DMS53 treated with DMSO at 0.1 percent for 48 hours (cell line): ENCODE results near the gene NANOS2.
A peak's percentile ranks its signal among the peaks of the same experiment; 100 is the strongest.
"Not testable (repeated sequence)": the region's sequence is repeated elsewhere in the genome, so short reads cannot be mapped to it uniquely, and the experiment has no call there.

Experiments
- DNase-seq: peaks from one replicate; lab custom pipeline; 2025; ENCODE audit not compliant: unreplicated experiment; lab: John Stamatoyannopoulos, UW

Gene NANOS2

GRCh38 chr19:45876411-45877197, 38.0 kb downstream of the NANOS2 start:
- no peak for DNase-seq

GRCh38 chr19:45876161-45876410, 38.5 kb downstream of the NANOS2 start:
- DNase-seq: no peak

GRCh38 chr19:45874620-45874966, 40.0 kb downstream of the NANOS2 start:
- no peak for DNase-seq

- no peak for DNase-seq
Measured at GRCh38 chr19:45873219-45873772, 41.3 kb downstream of the NANOS2 start.

- no peak for DNase-seq
Measured at GRCh38 chr19:45872095-45872919, 42.3 kb downstream of the NANOS2 start.

- no peak for DNase-seq
Measured at GRCh38 chr19:45870798-45871197, 43.8 kb downstream of the NANOS2 start.

GRCh38 chr19:45867241-45867640, 47.3 kb downstream of the NANOS2 start:
- not testable (repeated sequence) for DNase-seq

- DNase-seq: no peak
Measured at GRCh38 chr19:45866400-45867176, 48.0 kb downstream of the NANOS2 start.

GRCh38 chr19:45865269-45865948, 49.2 kb downstream of the NANOS2 start:
- DNase-seq: no peak

GRCh38 chr19:45864629-45865082, 49.9 kb downstream of the NANOS2 start:
- DNase-seq: no peak

GRCh38 chr19:45863840-45864628, 50.5 kb downstream of the NANOS2 start, which contains the start of gene FOXA3:
Gene FOXA3 (plus strand): TSS chr19:45864326. CDS start chr19:45864457, 131 bp downstream.
- peak; percentile 65 for DNase-seq

- no peak for DNase-seq
Measured at GRCh38 chr19:45863335-45863839, 51.2 kb downstream of the NANOS2 start.
